H1 (cell line): ENCODE results near the gene FAF2. TPM values are rescaled to one million over a fixed set of nuclear protein-coding genes. Genes with fewer than 3 reads are reported as not detected.

ENCODE experiments used
- CTCF ChIA-PET: fragments of 300-600 bp; sonication (Branson Sonifier 250); formaldehyde crosslinking; loops from one replicate; lab custom pipeline; 2021; ENCODE audit not compliant: partially characterized antibody; lab: Charles Lee
- POLR2A ChIA-PET: fragments of 300-600 bp; sonication (Branson Sonifier 250); formaldehyde crosslinking; loops from one replicate; lab custom pipeline; 2021; ENCODE audit warnings: inconsistent platforms; ENCODE audit not compliant: partially characterized antibody; lab: Charles Lee
- DNase-seq, 2 experiments: peaks; one replicate each; pipeline versions ENCODE4 v3.0.0 to v3.0.0-alpha.2; 2010 to 2022; ENCODE audit warnings: low spot score in 2 of 2, low read depth in 1 of 2, mixed read lengths in 1 of 2
- FAIRE-seq: peaks from 2 replicates; lab custom pipeline; 2011; peaks lifted over from hg19 to GRCh38; lab: Jason Lieb, UNC
- H2AFZ ChIP-seq: 2 replicates; pipeline ENCODE4 v1.8.1; 2012; ENCODE audit warnings: low read length, inconsistent platforms
- H2AK5ac ChIP-seq: 2 replicates; pipeline ENCODE4 v1.6.1; 2013; ENCODE audit warnings: low read depth, low read length
- H2BK120ac ChIP-seq: replicated peaks from 2 replicates; pipeline ENCODE3; 2013; ENCODE audit warnings: low read depth, low read length, inconsistent platforms
- H2BK12ac ChIP-seq: 2 replicates; pipeline ENCODE4 v1.6.1; 2013; ENCODE audit warnings: low read depth, low read length
- H2BK15ac ChIP-seq: 2 replicates; pipeline ENCODE4 v1.6.1; 2013; ENCODE audit warnings: low read length
- H2BK20ac ChIP-seq: 2 replicates; pipeline ENCODE4 v1.6.1; 2013; ENCODE audit warnings: low read length
- H2BK5ac ChIP-seq: 2 replicates; pipeline ENCODE4 v1.6.1; 2013; ENCODE audit warnings: low read depth, low read length
- H3K14ac ChIP-seq: 2 replicates; pipeline ENCODE4 v1.6.1; 2013; ENCODE audit warnings: inconsistent platforms; ENCODE audit not compliant: insufficient read length
- H3K18ac ChIP-seq: 2 replicates; pipeline ENCODE4 v1.6.1; 2013; ENCODE audit warnings: low read length; ENCODE audit errors: extremely low read depth
- H3K23ac ChIP-seq: 2 replicates; pipeline ENCODE4 v1.6.1; 2013; ENCODE audit warnings: inconsistent platforms; ENCODE audit not compliant: insufficient read length
- H3K23me2 ChIP-seq: 2 replicates; pipeline ENCODE4 v1.6.1; 2013; ENCODE audit warnings: low read depth, low read length
- H3K27ac ChIP-seq: 2 replicates; pipeline ENCODE4 v1.6.1; 2011; ENCODE audit warnings: low read depth, low read length, inconsistent platforms
- H3K27me3 ChIP-seq, 4 experiments: replicated peaks in 1 of 4; 1 replicate in 1 of 4; 2 replicates in 3 of 4; pipeline versions ENCODE4 v1.6.1 to v1.8.1; 2011 to 2013; ENCODE audit warnings: low read length in 3 of 4, mild to moderate bottlenecking in 3 of 4, inconsistent platforms in 2 of 4, mixed read lengths in 2 of 4, moderate library complexity in 1 of 4; ENCODE audit not compliant: control insufficient read depth in 3 of 4, insufficient read depth in 3 of 4; ENCODE audit errors: extremely low read depth in 1 of 4
- H3K36me3 ChIP-seq, 4 experiments: 2 replicates each; pipeline versions ENCODE4 v1.6.1 to v1.8.1; 2011 to 2013; ENCODE audit warnings: mild to moderate bottlenecking in 4 of 4, low read length in 3 of 4, moderate library complexity in 2 of 4, control low read depth in 1 of 4, inconsistent platforms in 1 of 4; ENCODE audit not compliant: insufficient read depth in 4 of 4, control insufficient read depth in 2 of 4
- H3K4ac ChIP-seq: replicated peaks from 2 replicates; pipeline ENCODE3; 2013; ENCODE audit warnings: low read length, low read depth, mixed read lengths, inconsistent platforms; ENCODE audit not compliant: insufficient read length
- H3K4me1 ChIP-seq, 4 experiments: replicated peaks in 1 of 4; 1 replicate in 1 of 4; 2 replicates in 3 of 4; pipeline versions ENCODE4 v1.6.1 to v1.8.1; 2011 to 2013; ENCODE audit warnings: low read length in 3 of 4, inconsistent platforms in 2 of 4, mixed read lengths in 1 of 4; ENCODE audit not compliant: insufficient read depth in 4 of 4, control insufficient read depth in 3 of 4
- H3K4me2 ChIP-seq, 2 experiments: 2 replicates each; pipeline versions ENCODE4 v1.6.1 to v1.8.1; 2011 to 2013; ENCODE audit warnings: low read depth in 2 of 2, low read length in 2 of 2, control low read depth in 1 of 2, inconsistent platforms in 1 of 2, mild to moderate bottlenecking in 1 of 2; ENCODE audit not compliant: insufficient read depth in 1 of 2
- H3K4me3 ChIP-seq, 4 experiments: fragments of 200-600, 300-600 bp in 1 of 4; sonication (generic), shearing (Covaris generic), sonication (Bioruptor Twin) in 1 of 4; 2 replicates each; pipeline versions ENCODE4 v1.5.1 to v1.8.1; 2011 to 2016; ENCODE audit warnings: low read length in 4 of 4, low read depth in 3 of 4, control low read depth in 2 of 4, inconsistent platforms in 2 of 4, mild to moderate bottlenecking in 2 of 4, mixed read lengths in 1 of 4, moderate library complexity in 1 of 4; ENCODE audit not compliant: insufficient read depth in 2 of 4; ENCODE audit errors: extremely low read depth in 1 of 4
- H3K56ac ChIP-seq: replicated peaks from 2 replicates; pipeline ENCODE3; 2013; ENCODE audit warnings: low read depth, mild to moderate bottlenecking, mixed read lengths, low read length, inconsistent platforms; ENCODE audit not compliant: insufficient read length
- H3K79me1 ChIP-seq: 2 replicates; pipeline ENCODE4 v1.6.1; 2013; ENCODE audit warnings: low read depth, low read length, control low read depth
- H3K79me2 ChIP-seq, 2 experiments: 2 replicates each; pipeline versions ENCODE4 v1.6.1 to v1.8.1; 2012 to 2013; ENCODE audit warnings: low read length in 2 of 2, mild to moderate bottlenecking in 2 of 2, inconsistent platforms in 1 of 2; ENCODE audit not compliant: insufficient read depth in 2 of 2, control insufficient read depth in 1 of 2
- H3K9ac ChIP-seq, 4 experiments: replicated peaks in 1 of 4; 1 replicate in 1 of 4; 2 replicates in 3 of 4; pipeline versions ENCODE4 v1.6.1 to v1.8.1; 2011 to 2013; ENCODE audit warnings: low read depth in 3 of 4, low read length in 3 of 4, control low read depth in 2 of 4, mild to moderate bottlenecking in 2 of 4, moderate library complexity in 2 of 4, inconsistent platforms in 1 of 4; ENCODE audit errors: extremely low read depth in 1 of 4
- H3K9me3 ChIP-seq, 2 experiments: 2 replicates each; pipeline versions ENCODE4 v1.6.1 to v1.8.1; 2012 to 2013; ENCODE audit warnings: mild to moderate bottlenecking in 2 of 2, moderate library complexity in 2 of 2, control low read depth in 1 of 2, inconsistent platforms in 1 of 2, low read depth in 1 of 2, low read length in 1 of 2, mixed read lengths in 1 of 2; ENCODE audit not compliant: insufficient read depth in 2 of 2
- H4K20me1 ChIP-seq, 2 experiments: replicated peaks in 1 of 2; 2 replicates each; pipeline versions ENCODE3 to v1.8.1; 2011 to 2013; ENCODE audit warnings: inconsistent platforms in 2 of 2, low read length in 2 of 2, mild to moderate bottlenecking in 1 of 2; ENCODE audit not compliant: insufficient read depth in 2 of 2, control insufficient read depth in 1 of 2
- H4K5ac ChIP-seq: 2 replicates; pipeline ENCODE4 v1.6.1; 2013; ENCODE audit warnings: low read length, low read depth, mixed read lengths, inconsistent platforms; ENCODE audit not compliant: insufficient read length
- H4K8ac ChIP-seq: 2 replicates; pipeline ENCODE4 v1.8.0; 2013; ENCODE audit warnings: mild to moderate bottlenecking, moderate library complexity, low read length, inconsistent platforms; ENCODE audit not compliant: insufficient read depth; ENCODE audit errors: extremely low read depth
- H4K91ac ChIP-seq: replicated peaks from 2 replicates; pipeline ENCODE3; 2013; ENCODE audit warnings: low read length, mixed read lengths, inconsistent platforms; ENCODE audit not compliant: insufficient read length
- CBX5 ChIP-seq: fragments of 300-800, 300-1000 bp; sonication (generic); IDR thresholded peaks from 2 replicates; pipeline ENCODE4 v1.7.1; 2016; ENCODE audit warnings: antibody characterized with exemption, low read length, low read depth
- CTBP2 ChIP-seq: IDR thresholded peaks from 2 replicates; pipeline ENCODE4 v1.7.0; 2011; ENCODE audit warnings: borderline replicate concordance, mild to moderate bottlenecking, moderate library complexity, mixed read lengths, low read length; ENCODE audit not compliant: insufficient read depth, insufficient read length
- PHF8 ChIP-seq: fragments of 200-600 bp; sonication (generic); conservative IDR thresholded peaks from 2 replicates; pipeline ENCODE4 v1.7.1; 2012; ENCODE audit warnings: low read depth, mild to moderate bottlenecking, inconsistent platforms, low read length, moderate library complexity
- POLR2AphosphoS5 ChIP-seq: IDR thresholded peaks from 2 replicates; pipeline ENCODE4 v1.6.1; 2011; ENCODE audit warnings: low read depth, low read length
- RNF2 ChIP-seq: fragments of 200-900, 300-1000 bp; sonication (generic); IDR thresholded peaks from 2 replicates; pipeline ENCODE4 v1.7.1; 2016; ENCODE audit warnings: borderline replicate concordance, low read depth, mild to moderate bottlenecking, antibody characterized with exemption, low read length; ENCODE audit not compliant: poor library complexity, severe bottlenecking; ENCODE audit errors: missing control alignments
- SIRT6 ChIP-seq: IDR thresholded peaks from one replicate; pipeline ENCODE4 v1.7.1; 2012; ENCODE audit warnings: low read length, inconsistent platforms
- SRF ChIP-seq: IDR thresholded peaks from 2 replicates; pipeline ENCODE4 v1.6.1; 2011; ENCODE audit warnings: mild to moderate bottlenecking, low read depth, low read length, moderate library complexity
- WGBS, 2 experiments: shearing (Covaris generic) in 1 of 2; methylation state at CpG; one replicate each; pipeline versions ENCODE4 v1.1.6 to v1.1.7; 2013 to 2015; ENCODE audit warnings: low lambda C conversion rate in 2 of 2, mixed read lengths in 2 of 2, inconsistent platforms in 1 of 2, low coverage in 1 of 2, missing lambda C conversion rate in 1 of 2; ENCODE audit not compliant: insufficient replicate concordance in 2 of 2, insufficient coverage in 1 of 2, insufficient read length in 1 of 2; ENCODE audit errors: extremely low coverage in 1 of 2, missing lambda C conversion rate in 1 of 2; 5-methylcytosine and 5-hydroxymethylcytosine counted together
- polyA plus RNA-seq, 7 experiments: library from polyadenylated mRNA; depleted of rRNA in 3 of 7; stranded (reverse) in 5 of 7; unstranded in 2 of 7; fragments of >200 nt in 5 of 7; fragments of 200-250 nt in 2 of 7; gene quantifications; 1 replicate in 5 of 7; 2 replicates in 1 of 7; 4 replicates in 1 of 7; pipeline versions ENCODE4 v1.2.1 to v1.2.3, GENCODE V29; 2011 to 2013; ENCODE audit warnings: missing spikeins in 2 of 7, mixed read lengths in 2 of 7
- total RNA-seq: library from RNA; stranded (reverse); fragmentation: NEBNext Ultra II Directional; extraction: Animal tissue kit (Norgen Biotek cat#: 25700); gene quantifications from 2 replicates; pipeline ENCODE4 v1.2.1, GENCODE V29; 2021
- TF ChIP-seq, protein P1 (sequence below), 3 experiments: IDR thresholded peaks; 1 replicate in 2 of 3; 2 replicates in 1 of 3; pipeline versions ENCODE4 v1.5.1 to v1.6.1; 2011; ENCODE audit warnings: low read length in 3 of 3, mild to moderate bottlenecking in 3 of 3, inconsistent platforms in 2 of 3, low read depth in 1 of 3, moderate library complexity in 1 of 3; ENCODE audit not compliant: insufficient read depth in 1 of 3; ENCODE audit errors: control extremely low read depth in 1 of 3
- TF ChIP-seq, protein P2 (sequence below): IDR thresholded peaks from 2 replicates; pipeline ENCODE4 v1.6.1; 2012; ENCODE audit warnings: inconsistent platforms

FAF2 gene
- total and polyA plus RNA-seq, 2 of the 8 experiments (the other 6 are each of a cell fraction or from before 2014, with no cell fraction given): 20.8 to 35.8 TPM

DNA sequence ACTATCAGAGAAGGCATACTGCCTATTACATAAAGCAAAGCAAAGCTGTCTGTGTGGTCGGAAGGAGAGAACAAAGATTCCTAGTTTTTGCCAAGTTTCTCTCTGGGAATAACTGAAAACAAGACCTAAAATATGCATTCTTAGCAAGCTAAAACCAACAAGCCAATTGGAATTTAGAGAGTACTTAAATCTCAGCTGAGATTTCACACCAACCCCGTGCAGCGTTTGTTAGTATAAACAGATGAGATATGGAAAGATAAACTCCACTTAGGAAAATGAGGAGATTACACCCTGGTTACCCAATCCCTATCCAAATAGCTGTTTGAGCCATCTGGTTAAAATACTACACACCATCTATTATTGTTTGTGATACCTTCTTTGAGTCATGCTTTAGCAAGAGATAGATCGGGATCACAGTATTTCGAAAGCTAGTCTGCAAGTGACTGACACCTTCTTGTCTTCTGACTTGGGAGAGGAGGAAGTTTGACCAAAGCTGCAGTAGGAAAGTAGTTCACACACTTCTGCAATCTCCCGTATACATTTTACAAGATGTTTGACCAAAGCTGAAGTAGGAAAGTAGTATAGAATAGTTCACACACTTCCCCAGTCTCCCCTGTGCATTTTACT is 18.2 kb downstream of the FAF2 start:
- peaks cover 0 to 42% of the 10 kb centered on the region in 2 experiments; a peak in 2 of 4 replicates for H3K79me2 ChIP-seq
- TF ChIP-seq, protein P1, sequence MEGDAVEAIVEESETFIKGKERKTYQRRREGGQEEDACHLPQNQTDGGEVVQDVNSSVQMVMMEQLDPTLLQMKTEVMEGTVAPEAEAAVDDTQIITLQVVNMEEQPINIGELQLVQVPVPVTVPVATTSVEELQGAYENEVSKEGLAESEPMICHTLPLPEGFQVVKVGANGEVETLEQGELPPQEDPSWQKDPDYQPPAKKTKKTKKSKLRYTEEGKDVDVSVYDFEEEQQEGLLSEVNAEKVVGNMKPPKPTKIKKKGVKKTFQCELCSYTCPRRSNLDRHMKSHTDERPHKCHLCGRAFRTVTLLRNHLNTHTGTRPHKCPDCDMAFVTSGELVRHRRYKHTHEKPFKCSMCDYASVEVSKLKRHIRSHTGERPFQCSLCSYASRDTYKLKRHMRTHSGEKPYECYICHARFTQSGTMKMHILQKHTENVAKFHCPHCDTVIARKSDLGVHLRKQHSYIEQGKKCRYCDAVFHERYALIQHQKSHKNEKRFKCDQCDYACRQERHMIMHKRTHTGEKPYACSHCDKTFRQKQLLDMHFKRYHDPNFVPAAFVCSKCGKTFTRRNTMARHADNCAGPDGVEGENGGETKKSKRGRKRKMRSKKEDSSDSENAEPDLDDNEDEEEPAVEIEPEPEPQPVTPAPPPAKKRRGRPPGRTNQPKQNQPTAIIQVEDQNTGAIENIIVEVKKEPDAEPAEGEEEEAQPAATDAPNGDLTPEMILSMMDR (IDR thresholded peaks at IDR 0.05; ENCODE audit: control extremely low read depth in 1 of 3, insufficient read depth in 1 of 3, low read depth in 1 of 3, low read length in 3 of 3): no peak
- TF ChIP-seq SIRT6: no peak
- TF ChIP-seq RNF2: no peak
- TF ChIP-seq CTBP2: no peak
- no peak for TF ChIP-seq CBX5
- TF ChIP-seq, protein P2, sequence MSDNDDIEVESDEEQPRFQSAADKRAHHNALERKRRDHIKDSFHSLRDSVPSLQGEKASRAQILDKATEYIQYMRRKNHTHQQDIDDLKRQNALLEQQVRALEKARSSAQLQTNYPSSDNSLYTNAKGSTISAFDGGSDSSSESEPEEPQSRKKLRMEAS: no peak
- no peak for TF ChIP-seq PHF8
- TF ChIP-seq SRF: no peak
- no peak for TF ChIP-seq POLR2AphosphoS5

More for the DNA sequence above, 18.2 kb downstream of the FAF2 start:
- Histone ChIP-seq H3K56ac (no peak overlapping the region), H2BK15ac (no peak overlapping the region), H4K20me1 (peaks cover 0 to 7% of the 10 kb centered on the region in 2 experiments), H2BK12ac (no peak overlapping the region), H3K36me3 (peaks cover 0 to 11% (median 0%) of the 10 kb centered on the region in 4 experiments; a peak in 2 of 8 replicates), H2AK5ac (no peak overlapping the region), H2AFZ (no peak overlapping the region), H3K79me1 (peaks cover 3% of the 10 kb centered on the region), H2BK120ac (no peak overlapping the region), H3K9me3 (no peaks in the 10 kb centered on the region), H3K27ac (no peak overlapping the region), H3K23ac (no peak overlapping the region), H3K4me3 (no peak overlapping the region), H2BK5ac (no peak overlapping the region), H3K9ac (no peak overlapping the region), H3K23me2 (no peaks in the 10 kb centered on the region), H4K8ac (no peak overlapping the region), H3K18ac (no peak overlapping the region), H3K14ac (no peak overlapping the region), H4K91ac (no peak overlapping the region), H3K27me3 (no peaks in the 10 kb centered on the region), H3K4ac (no peak overlapping the region), H3K4me2 (no peak overlapping the region), H3K4me1 (no peaks in the 10 kb centered on the region), H2BK20ac (no peak overlapping the region), H4K5ac (no peak overlapping the region)
- FAIRE-seq: no peak
- CTCF ChIA-PET: interaction anchor here (1.2 to 1.3 kb wide), 2 partner anchors 9 to 17 kb away, joined by 3 read pairs; no protein-coding TSS in a partner anchor
- DNase-seq: no peak
- POLR2A ChIA-PET: interaction anchor here (0.5 to 4.3 kb wide), 6 partner anchors 11 to 498 kb away, joined by 3 to 14 read pairs (median 4); partner anchors contain the start of gene FAF2
- 96% methylated on average over 6 of the region's 6 CpGs; no CpG with 5 or more reads in 1 of the 2 experiments for WGBS, 2 experiments
